GM19099 (cell line): Measurements from ENCODE around the gene PSD2.

Source experiments
- POLR2A ChIP-seq: IDR thresholded peaks from 3 replicates; pipeline ENCODE4 v1.6.1; 2011; ENCODE audit warnings: low read depth; ENCODE audit not compliant: insufficient read length; ENCODE audit errors: extremely low read depth

The PSD2 gene

GRCh38 chr5:139809331-139809810 is 13.8 kb downstream of the PSD2 start:
- no peak for TF ChIP-seq POLR2A

- TF ChIP-seq POLR2A, result no peak
Observed at GRCh38 chr5:139810341-139811273, 15.0 kb downstream of the PSD2 start.

GRCh38 chr5:139811274-139811607 is 15.6 kb downstream of the PSD2 start:
- TF ChIP-seq POLR2A, result no peak

- no peak for TF ChIP-seq POLR2A
Observed at GRCh38 chr5:139812323-139812722, 16.7 kb downstream of the PSD2 start.

- TF ChIP-seq POLR2A, result no peak
Observed at GRCh38 chr5:139812836-139813805, 17.5 kb downstream of the PSD2 start.

GRCh38 chr5:139814191-139814601 is 18.6 kb downstream of the PSD2 start:
- no peak for TF ChIP-seq POLR2A

- TF ChIP-seq POLR2A, result no peak
Observed at GRCh38 chr5:139814704-139815280, 19.2 kb downstream of the PSD2 start.

- TF ChIP-seq POLR2A, result no peak
Observed at GRCh38 chr5:139816566-139816965, 21.0 kb downstream of the PSD2 start.

GRCh38 chr5:139817362-139817761 is 21.8 kb downstream of the PSD2 start:
- no peak for TF ChIP-seq POLR2A

GRCh38 chr5:139817970-139818369 is 22.4 kb downstream of the PSD2 start:
- TF ChIP-seq POLR2A, result no peak

- TF ChIP-seq POLR2A, result no peak
Observed at GRCh38 chr5:139820130-139820529, 24.5 kb downstream of the PSD2 start.

- TF ChIP-seq POLR2A, result no peak
Observed at GRCh38 chr5:139820606-139821005, 25.0 kb downstream of the PSD2 start.

- TF ChIP-seq POLR2A, result no peak
Observed at GRCh38 chr5:139821806-139822552, 26.4 kb downstream of the PSD2 start.
